ENCODE measurements around the gene C1QL4.

DNA sequence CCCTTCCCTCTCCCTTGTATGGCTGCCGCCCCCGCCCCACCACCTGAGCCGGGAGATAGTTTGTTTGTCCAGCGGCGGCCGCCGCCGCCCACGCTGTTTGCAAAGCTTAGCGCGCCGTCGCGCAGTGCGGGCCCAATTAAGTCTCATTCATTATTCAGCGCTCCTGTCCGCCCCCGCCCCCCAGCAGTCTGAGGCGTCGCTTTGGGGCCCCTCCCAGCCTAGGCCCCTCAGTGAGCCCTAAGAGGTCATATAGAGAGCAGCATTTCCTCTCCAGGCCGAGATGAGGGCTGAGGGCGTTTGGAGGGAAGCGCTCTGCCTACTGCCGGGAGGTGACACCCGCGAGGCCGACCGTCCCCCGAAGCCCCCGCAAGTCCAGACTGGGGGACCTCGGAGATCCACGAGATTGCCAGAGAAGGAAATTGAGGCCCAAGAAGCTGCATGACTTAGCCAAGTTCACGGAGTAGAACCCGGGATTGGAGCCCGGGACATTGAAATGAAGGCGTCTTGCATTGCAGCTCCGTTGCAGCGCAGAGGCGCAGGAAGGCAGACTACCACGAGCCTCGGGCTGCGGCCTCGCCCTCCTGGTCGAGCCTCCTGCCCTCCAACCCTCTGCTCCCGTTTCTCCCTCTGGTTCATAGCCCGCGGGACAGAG lies 9.8 kb upstream of the C1QL4 start, which contains the start of gene DNAJC22:
- TF ChIP-seq CTCF (IDR thresholded peaks at IDR 0.05) (no peak), POLR2A (IDR thresholded peaks at IDR 0.05) (no peak)

All from heart left ventricle (tissue), 13 donors.